Activated T-cell treated with anti-CD3 and anti-CD28 coated beads for 1 hour (primary cell): ENCODE results near the gene EMILIN2.

Experiments used
- DNase-seq: peaks from one replicate; pipeline ENCODE4 v3.0.0-alpha.2; 2020; ENCODE audit warnings: low read depth

EMILIN2 gene

GRCh38 chr18:2878656-2879330 lies 32.0 kb downstream of the EMILIN2 start:
- DNase-seq: no peak

GRCh38 chr18:2879889-2880288 lies 33.1 kb downstream of the EMILIN2 start:
- DNase-seq: no peak

GRCh38 chr18:2880473-2880872 lies 33.7 kb downstream of the EMILIN2 start:
- no peak for DNase-seq

- no peak for DNase-seq
Observed at GRCh38 chr18:2881088-2881839, 34.5 kb downstream of the EMILIN2 start.

GRCh38 chr18:2881840-2882195 lies 35.0 kb downstream of the EMILIN2 start:
- no peak for DNase-seq

GRCh38 chr18:2882201-2882600 lies 35.4 kb downstream of the EMILIN2 start:
- DNase-seq: no peak

- DNase-seq: peak; percentile 16
Observed at GRCh38 chr18:2883076-2883735, 36.4 kb downstream of the EMILIN2 start.

- no peak for DNase-seq
Observed at GRCh38 chr18:2884706-2885285, 38.0 kb downstream of the EMILIN2 start.

- DNase-seq: no peak
Observed at GRCh38 chr18:2887470-2887869, 40.7 kb downstream of the EMILIN2 start.

GRCh38 chr18:2889761-2890192 lies 43.0 kb downstream of the EMILIN2 start:
- DNase-seq: no peak

GRCh38 chr18:2890606-2891005 lies 43.8 kb downstream of the EMILIN2 start:
- no peak for DNase-seq

GRCh38 chr18:2891526-2892431 lies 45.0 kb downstream of the EMILIN2 start:
- no peak for DNase-seq

- no peak for DNase-seq
Observed at GRCh38 chr18:2893056-2893455, 46.2 kb downstream of the EMILIN2 start.

- DNase-seq: no peak
Observed at GRCh38 chr18:2893676-2894075, 46.9 kb downstream of the EMILIN2 start.

- DNase-seq: no peak
Observed at GRCh38 chr18:2894131-2894840, 47.5 kb downstream of the EMILIN2 start.

GRCh38 chr18:2894841-2895370 lies 48.1 kb downstream of the EMILIN2 start:
- DNase-seq: no peak

- DNase-seq: no peak
Observed at GRCh38 chr18:2895391-2895790, 48.6 kb downstream of the EMILIN2 start.

- no peak for DNase-seq
Observed at GRCh38 chr18:2896990-2897389, 50.2 kb downstream of the EMILIN2 start.

GRCh38 chr18:2897448-2898185 lies 50.8 kb downstream of the EMILIN2 start:
- no peak for DNase-seq

GRCh38 chr18:2898186-2898640 lies 51.4 kb downstream of the EMILIN2 start:
- no peak for DNase-seq
